GM23248 (cell line): ENCODE results near the gene HYDIN.

Experiments
- EZH2 ChIP-seq: fragments of 200-600 bp; sonication (generic); IDR thresholded peaks from 2 replicates; pipeline ENCODE4 v1.6.1; 2018; ENCODE audit warnings: antibody characterized with exemption, mild to moderate bottlenecking; ENCODE audit not compliant: insufficient read depth, poor library complexity, severe bottlenecking
- EZH2phosphoT487 ChIP-seq: fragments of 200-600 bp; sonication (generic); IDR thresholded peaks from 2 replicates; pipeline ENCODE4 v1.6.1; 2018; ENCODE audit warnings: antibody characterized with exemption, moderate library complexity, mild to moderate bottlenecking, low read depth; ENCODE audit not compliant: insufficient read depth

- TF ChIP-seq EZH2 (no peak), EZH2phosphoT487 (no peak)
Measured at GRCh38 chr16:70804153-70804733, 426.3 kb downstream of the HYDIN start.
